Hematopoietic multipotent progenitor cell treated with erythropoietin and hydrocortisone succinate and interleukin-3 and kit ligand, for 4 days (in vitro differentiated cells): ENCODE data around the gene HIPK4.
"Not testable (repeated sequence)": the region's sequence is repeated elsewhere in the genome, so short reads cannot be mapped to it uniquely, and the experiment has no call there.

ENCODE experiments used
- DNase-seq: peaks from one replicate; pipeline ENCODE4 v3.0.0-alpha.2; 2015

HIPK4 gene

GRCh38 chr19:40392894-40393517 lies 3.0 kb upstream of the HIPK4 start:
- no peak for DNase-seq

DNA sequence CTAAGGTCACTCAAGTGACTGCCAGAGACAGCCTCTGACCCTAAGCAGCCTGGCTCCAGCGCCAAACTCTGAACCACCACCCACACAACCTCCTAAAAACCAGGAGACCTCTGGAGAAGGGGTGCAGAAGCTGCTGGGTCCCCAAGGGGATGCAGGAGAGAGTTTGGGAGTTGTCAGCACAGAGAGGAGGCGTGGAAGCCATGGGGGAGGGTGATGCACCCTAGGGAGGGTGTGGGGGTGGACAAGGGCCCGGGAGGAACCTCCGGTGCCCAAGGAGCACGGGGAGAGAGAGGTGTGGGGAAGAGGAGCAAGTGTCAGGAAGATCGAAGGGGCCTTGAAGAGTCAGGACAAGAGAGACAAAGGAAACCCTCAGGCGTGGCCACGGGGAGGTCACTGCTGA lies 2.1 kb upstream of the HIPK4 start:
- no peak for DNase-seq

GRCh38 chr19:40389404-40390083 lies 437 bp downstream of the HIPK4 start:
- no peak for DNase-seq

- no peak for DNase-seq
Measured at GRCh38 chr19:40388481-40388880, 1.5 kb downstream of the HIPK4 start.

- no peak for DNase-seq
Measured at GRCh38 chr19:40387155-40387554, 2.8 kb downstream of the HIPK4 start.

- DNase-seq = no peak
Measured at GRCh38 chr19:40383668-40384248, 6.2 kb downstream of the HIPK4 start.

DNA sequence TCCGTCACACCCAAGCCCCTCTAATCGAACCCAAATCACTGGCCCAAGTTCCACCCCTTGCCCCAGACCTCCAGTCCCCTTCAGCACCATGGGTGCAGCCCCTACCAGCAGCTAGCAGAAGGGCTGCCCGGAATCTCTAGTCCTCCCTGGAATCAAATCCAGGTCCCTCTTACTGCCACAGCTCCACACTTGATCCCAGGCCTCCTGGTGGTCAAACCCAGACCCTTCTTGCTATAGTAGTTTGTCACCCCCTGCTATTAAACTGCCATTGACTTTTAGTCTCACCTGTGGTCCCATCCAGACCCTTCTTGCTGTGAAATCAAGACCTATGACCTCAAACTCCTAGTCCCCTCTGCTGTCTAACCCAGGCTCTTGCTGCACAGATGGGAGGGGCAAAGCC lies 8.7 kb downstream of the HIPK4 start:
- DNase-seq = no peak

GRCh38 chr19:40380199-40381037 lies 9.6 kb downstream of the HIPK4 start:
- no peak for DNase-seq

GRCh38 chr19:40379446-40380198 lies 10.4 kb downstream of the HIPK4 start:
- DNase-seq = no peak

- DNase-seq = no peak
Measured at GRCh38 chr19:40378509-40378908, 11.5 kb downstream of the HIPK4 start.

- no peak for DNase-seq
Measured at GRCh38 chr19:40377876-40378385, 12.1 kb downstream of the HIPK4 start.

DNA sequence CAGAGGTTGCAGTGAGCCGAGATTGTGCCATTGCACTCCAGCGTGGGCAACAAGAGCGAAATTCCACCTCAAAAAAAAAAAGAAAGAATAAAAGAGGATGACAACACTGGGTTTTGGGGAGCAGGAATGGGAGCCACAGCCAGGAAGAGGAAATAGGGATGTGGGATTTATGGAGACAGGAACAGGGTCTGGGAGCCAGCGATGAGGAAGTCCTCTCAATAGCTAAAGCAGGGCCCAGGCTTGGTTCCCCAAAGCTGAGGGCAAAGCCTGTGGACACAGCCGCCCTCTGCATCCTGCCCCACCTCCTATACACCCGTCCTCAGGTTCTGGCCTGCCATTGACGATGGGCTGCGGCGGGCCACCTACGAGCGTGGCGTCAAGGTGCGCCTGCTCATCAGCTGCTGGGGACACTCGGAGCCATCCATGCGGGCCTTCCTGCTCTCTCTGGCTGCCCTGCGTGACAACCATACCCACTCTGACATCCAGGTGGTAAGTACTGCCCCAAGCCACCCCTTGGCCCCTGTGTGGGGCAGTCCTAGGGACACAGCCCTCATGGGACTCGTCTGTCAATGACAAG lies 13.6 kb downstream of the HIPK4 start:
- no peak for DNase-seq

GRCh38 chr19:40374084-40374483 lies 15.9 kb downstream of the HIPK4 start:
- DNase-seq = no peak

DNA sequence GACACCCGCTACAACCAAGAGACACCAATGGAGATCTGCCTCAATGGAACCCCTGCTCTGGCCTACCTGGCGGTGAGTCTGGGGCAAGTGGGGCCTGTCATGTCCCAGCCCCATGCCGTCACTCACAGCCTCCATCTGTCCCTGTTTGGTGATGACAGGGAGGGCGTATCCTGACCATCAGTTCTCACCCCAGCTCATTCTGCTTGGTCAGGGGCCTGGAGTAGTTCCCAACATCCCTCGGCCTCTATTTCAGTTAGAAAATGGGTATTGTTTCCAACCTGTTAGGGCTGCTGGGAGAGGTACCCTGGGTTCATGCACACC lies 18.2 kb downstream of the HIPK4 start:
- DNase-seq = no peak

- peak; percentile 32 for DNase-seq
Measured at GRCh38 chr19:40370997-40371801, 18.8 kb downstream of the HIPK4 start.

GRCh38 chr19:40370253-40370652 lies 19.7 kb downstream of the HIPK4 start:
- DNase-seq = not testable (repeated sequence)

- no peak for DNase-seq
Measured at GRCh38 chr19:40369797-40370196, 20.2 kb downstream of the HIPK4 start.

DNA sequence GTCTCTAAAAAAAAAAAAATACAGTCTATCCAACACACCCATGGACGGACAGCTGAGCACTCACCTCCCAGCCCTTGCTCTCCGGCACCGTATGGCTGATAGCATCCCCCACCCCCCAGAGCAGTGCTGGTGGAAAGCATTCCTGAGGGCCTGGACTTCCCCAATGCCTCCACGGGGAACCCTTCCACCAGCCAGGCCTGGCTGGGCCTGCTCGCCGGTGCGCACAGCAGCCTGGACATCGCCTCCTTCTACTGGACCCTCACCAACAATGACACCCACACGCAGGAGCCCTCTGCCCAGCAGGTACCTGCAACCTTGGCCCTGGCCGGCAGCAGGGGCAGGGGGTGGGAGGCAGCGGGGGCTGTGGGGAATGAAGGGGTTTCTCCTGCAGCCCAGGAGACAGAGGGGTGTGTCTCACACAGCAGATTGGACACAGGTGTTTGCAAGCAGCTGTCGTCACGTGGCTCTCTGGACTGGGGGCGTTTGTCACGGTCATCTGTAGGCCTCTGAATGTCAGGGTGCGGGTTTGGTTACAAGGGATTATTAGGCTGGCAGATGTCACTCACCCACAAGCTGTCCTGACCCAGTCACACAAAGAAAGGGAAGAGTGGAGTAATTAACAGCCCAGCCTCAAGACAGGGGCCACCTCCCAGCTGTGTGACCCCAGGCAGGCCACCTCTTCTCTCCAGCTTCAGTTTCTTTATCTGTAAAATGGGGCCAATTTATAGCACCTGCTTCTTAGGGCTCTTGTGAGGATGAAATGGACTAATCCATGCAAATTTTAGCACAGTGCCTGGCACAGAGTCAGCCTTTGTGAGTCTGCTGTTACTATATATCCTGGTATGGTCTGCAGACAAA lies 22.2 kb downstream of the HIPK4 start:
- DNase-seq = no peak

GRCh38 chr19:40366697-40367561 lies 23.1 kb downstream of the HIPK4 start:
- peak; percentile 29 for DNase-seq
